ENCODE data around the gene LRPAP1.
A peak's percentile ranks its signal among the peaks of the same experiment; 100 is the strongest.
"Not testable (repeated sequence)": the region's sequence is repeated elsewhere in the genome, so short reads cannot be mapped to it uniquely, and the experiment has no call there.

Gene LRPAP1

DNA sequence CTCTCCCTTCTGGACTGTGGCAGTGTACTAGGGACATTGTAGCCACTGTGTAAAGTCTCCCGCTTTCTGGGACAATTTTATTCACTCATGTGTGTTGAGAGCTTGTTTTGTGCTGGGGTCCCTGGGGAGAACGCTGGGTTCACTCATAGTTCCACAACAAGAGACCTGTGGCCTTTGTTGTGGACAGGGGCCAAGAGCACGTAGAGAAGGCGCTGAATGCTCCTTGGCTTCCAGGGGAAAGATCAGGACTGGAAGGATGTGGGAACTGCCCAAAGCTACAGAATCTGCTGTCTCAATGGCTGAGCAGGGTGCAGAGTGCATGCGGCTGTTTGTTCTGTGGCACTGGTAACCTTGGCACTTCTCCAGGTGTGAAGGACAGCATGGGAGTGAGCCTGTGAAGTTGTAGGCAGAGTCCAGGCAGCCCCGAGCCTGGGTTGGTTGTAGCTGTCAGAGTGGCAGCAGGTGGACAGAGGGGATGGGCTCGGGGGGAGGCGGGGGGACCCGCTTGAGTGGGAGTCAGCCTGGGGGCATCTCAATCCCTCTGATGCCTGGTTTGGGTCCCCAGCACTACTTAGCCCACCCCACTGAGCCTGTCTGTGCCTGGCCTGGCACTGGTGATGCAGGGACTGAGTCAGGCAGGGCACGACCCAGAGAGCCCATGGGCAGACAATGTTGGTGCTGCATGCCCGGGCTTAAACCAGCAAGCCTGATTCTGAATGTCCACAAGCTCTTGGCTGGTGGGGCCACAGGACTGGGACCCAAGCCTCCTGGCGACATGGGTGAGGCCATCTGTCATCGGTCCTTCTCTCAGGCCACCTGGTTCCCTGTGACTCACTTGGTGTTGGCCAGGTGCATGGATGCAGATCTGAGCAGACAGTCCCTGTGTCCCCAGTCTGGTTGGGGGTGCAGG lies 27.4 kb upstream of the LRPAP1 start:
- not testable (repeated sequence) for DNase-seq

DNA sequence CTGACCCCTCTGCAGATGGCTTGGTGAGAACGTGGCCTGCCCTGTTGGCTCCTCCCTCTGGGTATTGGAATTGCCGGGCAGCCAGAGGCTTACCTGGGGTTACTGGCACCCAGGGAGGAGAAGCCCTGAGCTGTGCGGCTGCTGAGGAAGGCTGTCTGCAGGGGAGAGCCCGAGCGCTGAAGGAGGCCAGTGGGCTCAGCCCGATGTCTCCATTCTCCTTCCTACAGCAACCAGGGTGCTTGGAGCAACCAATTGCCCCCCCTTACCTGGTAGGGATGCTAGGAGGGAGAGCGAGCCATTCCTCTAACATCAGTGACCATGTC lies 26.3 kb upstream of the LRPAP1 start:
- not testable (repeated sequence) for DNase-seq

DNA sequence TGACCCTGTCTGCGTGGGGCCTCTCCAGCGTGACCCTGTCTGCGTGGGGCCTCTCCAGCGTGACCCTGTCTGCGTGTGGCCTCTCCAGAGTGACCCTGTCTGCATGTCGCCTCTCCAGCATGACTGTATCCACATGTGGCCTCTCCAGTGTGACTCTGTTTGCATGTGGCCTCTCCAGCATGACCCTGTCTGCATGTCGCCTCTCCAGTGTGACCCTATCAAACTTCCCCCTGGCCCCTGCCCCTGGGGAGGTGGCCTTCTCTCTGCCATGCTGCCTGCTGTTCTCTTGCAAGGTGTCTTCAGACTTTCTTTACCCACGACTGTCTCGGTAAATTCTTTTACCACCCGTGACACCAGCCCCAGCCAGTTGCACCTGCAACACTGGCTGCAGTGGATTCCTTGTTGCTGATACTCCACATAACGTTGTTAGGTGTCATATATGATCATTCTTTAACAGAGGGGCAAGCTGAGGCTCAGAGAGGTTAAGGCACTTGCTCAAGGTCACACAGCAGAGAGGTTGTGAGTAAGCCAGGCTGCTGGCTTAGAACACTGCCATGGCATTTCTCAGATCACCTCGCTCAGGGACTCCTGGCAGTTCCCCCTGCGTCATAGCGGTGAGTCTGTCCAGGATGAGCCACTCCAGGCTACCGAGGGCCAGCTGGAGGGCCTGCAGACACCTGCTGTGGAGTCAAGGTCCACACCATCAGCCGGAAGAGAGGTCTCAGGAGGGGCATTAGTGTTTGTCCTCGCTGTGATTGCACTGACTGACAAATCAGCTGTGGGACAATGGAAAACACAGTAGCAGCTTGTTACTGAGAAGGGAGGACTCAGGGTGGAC lies 25.7 kb upstream of the LRPAP1 start:
- DNase-seq: not testable (repeated sequence)

DNA sequence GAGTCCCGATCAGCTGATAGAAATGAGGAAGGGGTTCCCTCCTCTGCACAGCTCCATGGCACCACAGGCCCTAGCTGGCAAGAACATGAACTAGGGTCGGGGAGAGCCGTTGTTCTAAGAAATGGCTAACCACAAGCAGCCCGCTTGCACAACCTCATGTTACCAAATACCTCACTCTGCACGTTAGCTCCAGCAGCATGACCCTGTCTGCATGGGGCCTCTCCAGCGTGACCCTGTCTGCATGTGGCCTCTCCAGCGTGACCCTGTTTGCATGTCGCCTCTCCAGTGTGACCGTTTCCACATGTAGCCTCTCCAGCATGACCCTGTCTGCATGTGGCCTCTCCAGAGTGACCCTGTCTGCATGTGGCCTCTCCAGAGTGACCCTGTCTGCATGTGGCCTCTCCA lies 24.9 kb upstream of the LRPAP1 start:
- DNase-seq: not testable (repeated sequence)

DNA sequence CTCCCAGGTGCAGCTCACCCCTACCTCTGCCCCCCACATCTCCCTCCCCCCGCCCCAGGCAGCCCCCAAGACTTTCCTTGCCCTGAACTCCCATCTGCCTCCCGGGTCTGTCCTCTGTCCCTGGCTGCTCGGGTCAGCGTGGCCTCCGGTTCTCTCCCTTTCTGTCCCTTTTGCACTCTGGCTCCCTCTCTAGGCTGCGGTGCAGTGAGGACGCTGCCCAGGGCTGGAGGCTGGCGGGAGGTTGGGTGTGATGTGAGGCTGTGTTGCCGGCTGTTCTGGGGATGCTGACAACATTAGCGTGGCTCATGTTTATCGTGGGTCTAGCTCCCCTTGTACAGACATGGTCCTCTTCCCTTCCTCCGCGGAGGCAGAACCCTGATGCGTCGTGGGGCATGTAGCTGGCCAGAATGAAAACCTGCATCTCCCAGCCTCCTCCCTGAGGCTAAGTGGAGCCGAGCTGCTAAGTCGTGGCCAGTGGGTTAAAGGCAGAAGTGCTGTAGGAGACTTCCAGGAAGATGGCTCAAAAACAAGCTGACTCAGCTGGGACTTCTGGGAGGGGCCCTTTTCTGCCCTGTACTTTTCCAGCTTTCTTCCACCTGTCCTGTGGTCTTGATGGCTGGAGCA lies 24.1 kb upstream of the LRPAP1 start:
- not testable (repeated sequence) for DNase-seq

DNA sequence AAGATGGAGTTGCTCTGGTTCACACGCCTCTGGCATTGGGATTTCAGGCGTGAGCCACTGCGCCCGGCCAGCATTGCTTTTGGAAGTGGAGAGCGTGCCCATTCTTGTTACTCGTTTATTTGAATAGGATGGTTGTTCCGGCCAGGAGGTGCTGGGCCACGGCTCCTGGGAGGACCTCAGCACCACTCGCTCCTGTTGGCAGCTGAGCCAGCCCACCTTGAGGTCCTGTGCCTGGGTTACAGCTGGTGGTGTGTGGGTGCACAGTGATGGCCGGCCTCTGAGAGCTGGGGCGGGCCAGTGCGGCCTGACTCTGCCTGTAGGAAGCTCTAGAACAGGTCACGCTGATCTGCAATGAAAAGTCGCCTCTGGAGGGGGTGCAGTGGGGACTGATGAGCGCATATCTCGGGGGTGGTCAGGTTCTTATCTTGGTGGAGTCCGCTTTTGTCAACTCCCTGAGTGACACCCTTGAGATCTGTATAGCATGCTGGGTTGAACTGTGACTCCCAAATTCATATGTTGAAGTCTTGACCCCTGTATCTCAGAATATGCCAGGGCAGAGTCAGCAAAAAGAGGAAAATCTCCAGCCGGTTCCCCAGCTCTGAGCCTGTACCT lies 23.3 kb upstream of the LRPAP1 start:
- not testable (repeated sequence) for DNase-seq

DNA sequence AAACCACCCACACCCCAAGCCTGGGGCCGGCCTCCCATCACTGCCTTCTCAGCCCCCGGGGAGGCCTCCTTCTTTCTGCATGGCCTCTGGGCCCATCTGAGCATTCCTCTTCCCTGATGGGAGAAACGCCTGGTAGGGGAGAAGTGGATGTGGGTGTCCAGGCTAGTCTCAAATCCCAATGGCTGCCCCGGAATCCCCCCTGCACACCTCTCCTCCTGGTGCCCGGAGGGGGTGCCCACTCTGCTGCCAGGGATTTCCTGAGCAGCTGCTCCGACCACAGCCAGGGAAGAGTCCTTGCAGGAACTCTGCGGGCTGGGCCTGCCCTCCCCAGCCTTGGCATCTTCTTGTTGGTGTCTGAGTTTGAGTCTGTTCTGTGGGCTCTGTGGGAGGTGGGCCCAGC lies 19.1 kb upstream of the LRPAP1 start:
- DNase-seq: not testable (repeated sequence)

DNA sequence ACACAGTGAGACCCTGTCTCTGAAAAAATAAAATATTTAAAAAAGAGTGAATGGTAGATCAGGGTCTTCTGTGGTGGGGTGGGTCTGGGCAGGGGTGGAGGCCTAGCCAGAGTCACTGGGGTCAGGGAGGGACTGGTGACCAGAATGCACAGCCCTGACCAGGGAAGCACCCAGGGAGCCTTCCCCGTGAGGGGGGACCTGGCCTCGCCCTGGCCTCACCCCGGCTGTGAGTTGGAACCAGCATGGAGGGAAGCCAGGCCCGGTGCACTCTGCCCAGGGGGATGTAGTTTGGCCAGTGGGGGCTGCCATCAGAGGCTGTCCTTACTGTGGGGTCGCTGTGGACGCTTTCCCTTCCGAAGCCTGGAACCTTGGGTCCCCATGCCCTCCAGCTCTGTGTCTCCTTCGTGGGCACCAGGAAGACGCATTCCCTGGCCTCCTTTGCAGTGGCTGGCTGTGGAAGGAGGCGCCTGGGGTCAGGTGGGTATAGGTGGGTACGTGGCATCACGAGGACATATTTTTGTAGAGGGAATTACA lies 18.6 kb upstream of the LRPAP1 start:
- not testable (repeated sequence) for DNase-seq

DNA sequence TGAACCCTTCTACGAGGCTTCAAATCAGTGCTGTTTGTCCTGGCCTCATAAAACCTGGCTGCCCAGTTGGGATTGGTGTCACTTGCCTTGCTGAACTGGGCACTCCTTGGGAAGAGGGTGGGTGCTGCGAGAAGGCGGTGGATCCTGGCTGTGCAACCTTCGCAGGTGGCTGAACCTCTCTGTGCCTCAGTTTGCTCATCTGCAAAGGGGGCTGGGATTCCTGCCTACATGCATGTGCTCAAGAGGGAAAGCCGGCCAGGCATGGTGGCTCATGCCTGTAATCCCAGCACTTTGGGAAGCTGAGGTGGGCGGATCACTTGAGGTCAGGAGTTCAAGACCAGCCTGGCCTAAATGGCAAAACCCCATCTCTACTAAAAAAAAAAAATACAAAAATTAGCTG lies 17.8 kb upstream of the LRPAP1 start:
- DNase-seq: not testable (repeated sequence)

DNA sequence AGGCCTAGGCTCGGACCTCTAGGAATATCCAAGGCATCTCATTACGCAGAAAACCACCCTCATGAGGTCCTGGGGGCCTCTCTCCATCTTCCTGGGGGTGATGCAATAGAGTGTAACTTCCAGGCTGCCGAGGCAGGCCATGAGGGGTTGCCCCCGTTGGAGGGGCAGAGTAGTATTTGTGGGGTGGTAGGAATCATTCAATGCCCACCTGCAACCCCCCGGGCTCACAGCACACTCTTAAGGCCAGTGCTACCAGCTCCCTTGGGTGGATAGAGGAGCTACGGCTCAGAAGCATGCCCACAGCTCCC lies 17.4 kb upstream of the LRPAP1 start:
- not testable (repeated sequence) for DNase-seq

DNA sequence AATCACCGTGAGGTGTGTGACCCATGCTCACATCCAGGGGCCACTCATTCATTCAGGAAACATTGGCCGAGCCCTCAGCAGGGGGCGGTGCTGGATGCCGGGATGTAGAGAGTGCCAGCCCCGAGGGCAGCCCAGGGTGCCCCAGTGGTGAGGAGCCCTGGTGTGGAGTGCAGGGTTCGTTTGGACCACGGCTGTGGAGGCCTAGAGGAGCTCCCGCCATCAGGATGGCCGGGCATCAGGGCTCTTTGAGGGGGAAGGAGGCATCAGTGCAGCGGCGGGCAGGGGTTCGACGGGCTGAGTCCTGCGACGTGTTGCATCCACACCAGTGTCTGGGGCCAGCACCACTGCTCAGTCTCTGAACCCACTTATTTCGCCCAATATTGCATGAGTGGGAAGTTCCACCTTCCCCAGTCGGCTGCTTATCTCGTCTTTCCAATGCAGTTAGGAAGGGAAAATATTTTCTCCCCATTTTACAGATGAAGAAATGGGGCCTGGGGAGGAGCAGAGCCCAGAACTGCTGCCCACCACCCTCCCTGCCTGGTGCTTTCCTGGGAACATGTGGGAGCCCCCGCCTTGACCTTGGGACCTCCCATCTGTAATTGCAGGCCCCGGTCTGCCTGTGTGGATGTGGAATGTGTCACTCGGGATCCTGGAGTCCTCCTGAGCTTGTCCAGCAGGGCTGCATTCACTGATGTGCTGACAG lies 16.9 kb upstream of the LRPAP1 start:
- DNase-seq: not testable (repeated sequence)

DNA sequence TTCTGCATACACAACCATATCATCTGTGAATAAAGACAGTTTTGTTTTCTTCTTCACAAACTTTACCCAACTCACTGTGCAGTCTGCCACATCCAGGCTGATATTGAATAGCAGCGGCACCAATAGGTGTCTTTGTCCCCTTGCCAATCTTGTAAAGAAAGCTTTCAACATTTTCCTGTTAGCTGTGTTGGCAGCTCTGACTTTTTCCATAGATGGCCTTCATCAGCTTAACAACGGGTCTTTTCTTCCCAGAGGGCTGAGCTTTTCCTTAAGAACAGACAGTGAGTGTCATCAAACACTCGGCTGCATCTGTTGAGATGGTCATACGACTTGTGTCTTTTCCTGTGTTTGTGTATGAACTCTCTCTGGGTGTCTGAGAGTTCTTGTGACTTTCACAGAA lies 14.5 kb upstream of the LRPAP1 start:
- not testable (repeated sequence) for DNase-seq

DNA sequence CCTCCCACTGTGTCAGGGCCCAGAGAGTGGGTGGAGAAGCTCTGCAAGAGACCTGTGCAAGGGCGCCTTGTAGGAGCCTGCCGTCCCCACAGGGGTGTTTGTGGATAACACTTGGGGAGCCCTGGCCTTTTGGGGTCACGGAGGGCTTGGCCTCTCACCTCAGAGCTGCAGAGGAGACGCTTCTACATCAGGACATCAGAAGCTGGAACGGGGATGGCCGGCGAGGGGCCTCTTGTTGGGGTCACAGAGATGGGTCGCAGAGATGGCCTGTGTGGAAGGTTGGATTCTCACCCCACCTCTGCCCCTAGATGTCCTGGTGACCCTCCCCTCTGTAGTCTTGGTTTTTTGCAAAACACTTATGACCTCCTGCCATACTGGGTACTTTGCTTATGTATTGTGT lies 13.1 kb upstream of the LRPAP1 start:
- DNase-seq: not testable (repeated sequence)

DNA sequence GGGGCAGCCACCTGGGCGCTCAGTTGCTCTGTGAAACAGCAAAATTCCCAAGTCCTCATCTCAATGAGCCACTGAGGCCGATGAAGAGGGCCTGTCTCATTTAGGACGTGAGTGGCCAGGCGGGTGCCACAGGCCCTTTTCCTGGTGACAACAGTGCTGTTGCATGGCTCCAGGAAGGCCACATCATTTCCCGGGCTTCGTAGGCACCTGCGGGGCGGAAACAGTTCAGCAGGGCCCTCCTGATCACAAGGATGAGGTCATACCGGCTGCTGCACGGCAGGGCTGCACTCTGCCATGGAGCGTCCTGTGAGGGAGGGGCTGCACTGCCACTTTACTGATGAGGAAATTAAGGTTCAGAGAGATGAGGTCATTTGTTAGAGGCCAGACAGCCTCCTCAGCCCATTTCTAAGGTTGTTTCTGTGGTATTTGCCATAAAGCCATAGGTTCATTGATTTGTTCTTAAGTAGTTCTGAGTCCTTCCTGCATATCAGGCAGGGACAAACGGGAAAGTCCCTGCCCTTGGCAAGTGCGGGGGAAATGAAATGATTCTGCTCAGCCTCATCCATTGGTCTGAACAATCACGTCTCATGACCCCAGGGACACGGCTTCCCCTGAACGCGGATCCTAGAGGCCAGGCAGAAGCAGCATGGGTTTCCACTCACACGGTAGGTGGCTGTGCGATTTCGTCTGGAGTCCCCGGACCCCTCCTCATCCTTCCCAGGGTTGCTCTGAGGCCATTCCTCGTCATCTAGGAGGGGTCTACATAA lies 12.2 kb upstream of the LRPAP1 start:
- not testable (repeated sequence) for DNase-seq

DNA sequence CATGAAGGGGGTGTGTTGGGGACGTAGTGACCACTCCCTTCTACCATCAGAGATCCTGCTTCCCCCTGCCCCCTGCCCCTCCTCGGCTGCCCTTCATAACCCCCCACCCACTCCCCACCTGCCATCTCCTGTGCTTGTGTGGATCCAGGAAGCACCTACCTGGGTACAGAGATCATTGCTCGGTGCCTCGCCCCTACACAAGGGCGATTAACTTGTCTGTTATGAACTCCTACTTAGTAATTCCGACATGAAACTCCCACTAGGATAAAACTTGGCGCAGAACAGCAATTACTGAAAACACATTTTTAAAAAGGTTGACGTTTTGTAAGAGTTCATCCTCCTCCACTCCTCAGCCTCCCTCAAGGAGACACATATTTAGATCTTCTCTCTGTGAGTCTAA lies 11.2 kb upstream of the LRPAP1 start:
- not testable (repeated sequence) for DNase-seq

DNA sequence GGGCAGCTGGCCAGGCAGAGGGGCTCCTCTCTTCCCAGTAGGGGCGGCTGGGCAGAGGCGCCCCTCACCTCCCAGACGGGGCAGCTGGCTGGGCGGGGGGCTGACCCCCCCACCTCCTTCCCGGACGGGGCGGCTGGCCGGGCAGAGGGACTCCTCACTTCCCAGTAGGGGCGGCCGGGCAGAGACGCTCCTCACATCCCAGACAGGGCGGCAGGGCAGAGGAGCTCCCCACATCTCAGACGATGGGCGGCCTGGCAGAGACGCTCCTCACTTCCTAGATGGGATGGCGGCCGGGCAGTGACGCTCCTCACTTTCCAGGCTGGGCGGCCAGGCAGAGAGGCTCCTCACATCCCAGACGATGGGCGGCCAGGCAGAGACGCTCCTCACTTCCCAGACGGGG lies 6.7 kb upstream of the LRPAP1 start:
- DNase-seq: not testable (repeated sequence)

DNA sequence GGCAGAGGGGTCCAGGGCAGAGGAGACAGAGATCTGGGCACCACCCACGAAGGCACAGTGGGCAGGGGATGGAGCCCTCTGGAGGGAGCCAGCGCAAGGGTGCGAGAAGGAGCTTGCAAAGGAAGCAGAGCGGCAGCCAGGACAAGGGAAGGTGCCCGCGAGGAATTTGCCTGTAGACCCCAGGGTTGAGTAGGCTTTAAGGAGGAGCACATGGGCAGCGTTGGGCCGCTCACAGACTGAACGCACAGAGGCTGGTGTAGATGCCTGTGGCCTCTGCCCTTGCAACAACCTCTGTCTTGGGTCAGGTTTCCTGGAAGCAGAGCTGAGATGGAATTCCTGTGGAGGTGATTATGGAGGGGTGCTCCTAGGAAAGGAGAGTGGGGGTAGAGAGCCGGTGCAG lies 3.6 kb upstream of the LRPAP1 start:
- not testable (repeated sequence) for DNase-seq

DNA sequence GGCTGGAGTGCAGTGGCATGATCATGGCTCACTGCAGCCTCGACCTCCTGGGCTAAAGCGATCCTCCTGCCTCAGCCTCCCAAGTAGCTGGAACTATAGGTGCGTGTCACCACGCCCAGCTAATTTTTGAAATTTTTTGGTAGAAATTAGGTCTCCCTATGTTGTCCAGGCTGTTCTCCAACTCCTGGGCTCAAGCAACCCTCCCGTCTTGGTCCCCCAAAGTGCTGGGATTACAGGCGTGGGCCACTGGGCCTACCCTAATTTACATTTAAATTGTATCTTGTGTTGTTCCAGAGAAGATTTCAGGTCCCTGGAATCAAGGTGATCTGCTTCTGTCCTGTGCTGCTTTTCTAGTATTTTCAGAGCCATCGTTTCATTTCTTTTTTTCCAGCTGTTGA lies 1.2 kb upstream of the LRPAP1 start:
- DNase-seq: peak; percentile 55

DNA sequence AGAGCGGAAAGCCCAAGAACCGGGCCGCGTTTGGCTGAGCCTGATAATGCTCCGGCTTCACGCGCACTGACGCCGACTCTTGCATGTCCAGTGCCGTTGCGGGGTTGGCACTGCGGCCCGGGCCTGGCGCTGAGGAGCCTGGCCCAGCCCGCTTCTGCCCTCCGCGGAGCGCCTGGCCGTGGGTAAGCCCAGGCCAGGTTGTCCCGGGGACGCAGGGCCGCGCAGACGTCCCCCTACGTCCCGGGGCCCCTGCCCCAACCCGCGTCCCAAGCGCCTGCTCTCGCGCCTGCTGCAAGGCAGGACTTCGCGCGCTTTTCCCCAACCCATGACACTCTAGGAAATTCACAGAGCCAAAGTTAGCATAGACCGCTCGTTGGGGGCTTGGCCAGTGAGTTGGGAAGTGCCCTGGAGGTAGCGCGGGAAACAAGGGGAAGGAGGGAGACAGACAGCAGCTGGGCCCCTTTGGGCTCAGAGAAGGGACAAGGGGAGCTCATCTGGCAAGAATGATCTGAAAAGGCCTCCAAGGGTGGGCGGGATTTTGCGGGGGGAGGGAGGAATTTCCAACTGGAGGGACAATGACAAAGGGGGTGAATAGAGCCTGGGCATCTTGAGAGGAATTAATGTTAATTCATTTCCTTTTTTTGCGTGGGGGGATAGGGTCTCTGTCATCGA lies 665 bp upstream of the LRPAP1 start:
- no peak for DNase-seq

DNA sequence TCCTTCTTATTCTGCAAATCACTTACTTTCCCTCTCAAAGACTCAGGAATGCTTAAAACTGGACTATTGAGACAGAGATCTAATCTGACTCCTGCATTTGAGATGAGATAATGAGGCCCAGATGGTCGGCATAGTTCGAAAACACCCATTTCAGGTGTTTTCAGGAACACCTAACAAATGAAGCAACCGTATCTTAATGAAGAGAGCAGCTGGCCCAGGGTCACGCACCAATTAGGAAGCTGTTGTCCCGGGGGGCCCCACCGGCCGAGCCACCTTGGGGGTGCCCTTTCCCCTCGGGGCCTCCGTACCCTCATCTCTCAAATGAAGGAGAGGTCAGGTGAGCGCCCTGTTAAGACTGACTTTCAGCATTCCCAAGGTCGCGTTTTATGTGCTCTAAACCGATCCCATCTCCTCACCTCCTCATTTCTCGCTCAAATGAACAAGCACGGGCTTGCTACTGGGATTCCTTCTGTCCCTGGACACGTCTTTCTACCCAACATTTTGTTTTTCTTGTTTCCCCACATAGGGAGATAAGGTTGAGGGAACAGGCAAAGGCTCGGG lies 824 bp downstream of the LRPAP1 start:
- DNase-seq: no peak

Measured in activated effector memory CD4-positive, alpha-beta T cell treated with anti-CD3 and anti-CD28 coated beads, Interleukin-2, amount 50 U/mL, for 16 hours (primary cell).